Testis (tissue), 3 donors: Measurements from ENCODE around the gene OR6B1. TPM values are rescaled to one million over a fixed set of nuclear protein-coding genes. Genes with fewer than 3 reads are reported as not detected.

Experiments used
- DNase-seq: peaks from one replicate; pipeline ENCODE4 v3.0.0-alpha.2; 2019
- H3K27ac ChIP-seq, 2 donors: fragments of 200-600 bp; sonication (generic); one replicate each; pipeline ENCODE4 v1.5.1; 2019
- H3K27me3 ChIP-seq: fragments of 200-600 bp; sonication (generic); one replicate; pipeline ENCODE4 v1.5.1; 2019
- H3K36me3 ChIP-seq: fragments of 200-600 bp; sonication (generic); one replicate; pipeline ENCODE4 v1.5.1; 2017; ENCODE audit warnings: low read depth; ENCODE audit errors: missing control alignments
- H3K4me1 ChIP-seq: fragments of 200-600 bp; sonication (generic); one replicate; pipeline ENCODE4 v1.5.1; 2019
- H3K4me3 ChIP-seq, 2 donors: fragments of 200-600 bp; sonication (generic); one replicate each; pipeline ENCODE4 v1.5.1; 2017 to 2019
- H3K9me3 ChIP-seq: fragments of 200-600 bp; sonication (generic); one replicate; pipeline ENCODE4 v1.5.1; 2017
- CTCF ChIP-seq, 3 experiments: fragments of 450-650 bp in 2 of 3; fragments of 200-600 bp in 1 of 3; sonication (generic) in 1 of 3; IDR thresholded peaks; one replicate each; pipeline ENCODE4 v1.5.1; 2016 to 2019; ENCODE audit warnings: antibody characterized with exemption in 3 of 3, mild to moderate bottlenecking in 2 of 3, moderate library complexity in 1 of 3
- POLR2A ChIP-seq: fragments of 450-650 bp; IDR thresholded peaks from one replicate; pipeline ENCODE4 v1.6.1; 2017; ENCODE audit warnings: antibody characterized with exemption, mild to moderate bottlenecking, moderate library complexity
- WGBS, 2 donors: methylation state at CpG; one replicate each; pipeline ENCODE4 v1.1.5; 2018; 5-methylcytosine and 5-hydroxymethylcytosine counted together
- intact Hi-C: fragments of 100-400 bp; cut with DNase I; formaldehyde crosslinking; loops from one replicate; pipeline ENCODE4 v1.15.1; 2023; ENCODE audit warnings: low total_unique reads
- polyA plus RNA-seq: library from polyadenylated mRNA; stranded (reverse); fragments of 350-450 nt; fragmentation: Illumina TruSeq; extraction: RNeasy Lipid Tissue Mini Kit (QIAGEN cat#74804); gene quantifications from one replicate; pipeline ENCODE4 v1.2.3, GENCODE V29; 2014; ENCODE audit warnings: low read depth, low replicate concordance; ENCODE audit not compliant: insufficient read depth
- total RNA-seq, 2 donors: library from RNA; depleted of rRNA; stranded (reverse); fragments of >200 nt; gene quantifications; one replicate each; pipeline ENCODE4 v1.2.3, GENCODE V29; 2016

Gene OR6B1
- total and polyA plus RNA-seq, 3 donors from 2014 or later: 0.53 to 1.8 (median 1.4) TPM

GRCh38 chr7:144026203-144026883 is 26.2 kb downstream of the OR6B1 start:
- intact Hi-C loops: no loop called here
- Histone ChIP-seq H3K4me1 (no peaks in the 10 kb centered on the region), H3K9me3 (no peaks in the 10 kb centered on the region), H3K4me3 (no peak overlapping the region), H3K27ac (no peak overlapping the region), H3K36me3 (no peaks in the 10 kb centered on the region), H3K27me3 (no peaks in the 10 kb centered on the region)
- TF ChIP-seq CTCF (IDR thresholded peaks at IDR 0.05) (no peak), POLR2A (no peak)
- DNase-seq: no peak
- 63 to 78% methylated on average over 4 of the region's 4 CpGs for WGBS, 2 donors

GRCh38 chr7:144027070-144027469 is 26.9 kb downstream of the OR6B1 start:
- Histone ChIP-seq H3K27ac (no peak overlapping the region), H3K4me1 (no peaks in the 10 kb centered on the region), H3K9me3 (no peaks in the 10 kb centered on the region), H3K27me3 (no peaks in the 10 kb centered on the region), H3K4me3 (no peak overlapping the region), H3K36me3 (no peaks in the 10 kb centered on the region)
- no peak for TF ChIP-seq POLR2A
- peak in 2 of 3 experiments; percentile 14 to 29 for TF ChIP-seq CTCF (IDR thresholded peaks at IDR 0.05)
- intact Hi-C loops: no loop called here
- DNase-seq: no peak
- 24 to 28% methylated on average over 3 of the region's 3 CpGs for WGBS, 2 donors

- Histone ChIP-seq H3K27me3 (no peaks in the 10 kb centered on the region), H3K4me3 (no peak overlapping the region), H3K36me3 (no peaks in the 10 kb centered on the region), H3K4me1 (no peaks in the 10 kb centered on the region), H3K27ac (no peak overlapping the region), H3K9me3 (no peaks in the 10 kb centered on the region)
- DNase-seq: no peak
- 73 to 81% methylated on average over 1 of the region's 1 CpG for WGBS, 2 donors
- intact Hi-C loops: no loop called here
- TF ChIP-seq POLR2A: no peak
- TF ChIP-seq CTCF (IDR thresholded peaks at IDR 0.05): no peak
Measured at GRCh38 chr7:144027974-144028373, 27.9 kb downstream of the OR6B1 start.

- 92 to 93% methylated on average over 3 of the region's 3 CpGs for WGBS, 2 donors
- DNase-seq: no peak
- H3K27me3 ChIP-seq: no peaks in the 10 kb centered on the region
- intact Hi-C loops: no loop called here
- no peaks in the 10 kb centered on the region for H3K36me3 ChIP-seq
- H3K9me3 ChIP-seq: no peaks in the 10 kb centered on the region
- TF ChIP-seq POLR2A: no peak
- TF ChIP-seq CTCF (IDR thresholded peaks at IDR 0.05): no peak
- H3K27ac ChIP-seq: no peak overlapping the region
- no peak overlapping the region for H3K4me3 ChIP-seq
- H3K4me1 ChIP-seq: no peaks in the 10 kb centered on the region
Measured at GRCh38 chr7:144028547-144028946, 28.4 kb downstream of the OR6B1 start.

GRCh38 chr7:144032516-144032915 is 32.4 kb downstream of the OR6B1 start:
- no peaks in the 10 kb centered on the region for H3K9me3 ChIP-seq
- TF ChIP-seq POLR2A (no peak), CTCF (IDR thresholded peaks at IDR 0.05) (no peak)
- H3K4me3 ChIP-seq: no peak overlapping the region
- H3K4me1 ChIP-seq: no peaks in the 10 kb centered on the region
- no peaks in the 10 kb centered on the region for H3K36me3 ChIP-seq
- no peaks in the 10 kb centered on the region for H3K27me3 ChIP-seq
- no peak overlapping the region for H3K27ac ChIP-seq
- WGBS, 2 donors: 83 to 91% methylated on average over 5 of the region's 5 CpGs
- DNase-seq: no peak
- intact Hi-C loops: no loop called here
